Erythroblast (primary cell): ENCODE results near the gene EXOC3.

Source experiments
- GATA1 ChIP-seq: IDR thresholded peaks from 2 replicates; pipeline ENCODE4 v1.6.1; 2011; ENCODE audit warnings: low read depth, mild to moderate bottlenecking, control low read depth, low read length, moderate library complexity
- POLR2A ChIP-seq: IDR thresholded peaks from 2 replicates; pipeline ENCODE4 v1.6.1; 2011; ENCODE audit warnings: mild to moderate bottlenecking, low read length

- no peak for TF ChIP-seq POLR2A
- no peak for TF ChIP-seq GATA1
Measured at GRCh38 chr5:437281-437771, 5.7 kb upstream of the EXOC3 start.
